ENCODE measurements around the gene GAS2.

- no peak for TF ChIP-seq POLR2AphosphoS5 (IDR thresholded peaks at IDR 0.05; ENCODE audit: low read depth, low read length)
- no peak for TF ChIP-seq SIN3A (IDR thresholded peaks at IDR 0.05; ENCODE audit: borderline replicate concordance, insufficient read depth, low read length)
- no peak for TF ChIP-seq REST (IDR thresholded peaks at IDR 0.05; ENCODE audit: insufficient read depth in 1 of 2, low read depth in 2 of 2, low read length in 2 of 2)
- no peak for TF ChIP-seq TAF1 (IDR thresholded peaks at IDR 0.05; ENCODE audit: borderline replicate concordance, insufficient read depth, low read length)
- TF ChIP-seq FOXP2 (optimal IDR thresholded peaks at IDR 0.05; ENCODE audit: borderline replicate concordance, extremely low read depth, extremely low read length, insufficient read depth) = no peak
Measured at GRCh38 chr11:22749536-22749935, 83.1 kb downstream of the GAS2 start.

All from PFSK-1 (cell line).